HG03280 (cell line): Measurements from ENCODE around the gene GALNT10.

ENCODE experiments used
- ATAC-seq: cut with Tn5 transposase; IDR thresholded peaks from one replicate; pipeline ENCODE4 v1.9.1; 2021; ENCODE audit warnings: mild to moderate bottlenecking, moderate library complexity; ENCODE audit not compliant: unreplicated experiment

Gene GALNT10

GRCh38 chr5:154400678-154401077 lies 210.1 kb downstream of the GALNT10 start:
- no peak for ATAC-seq

DNA sequence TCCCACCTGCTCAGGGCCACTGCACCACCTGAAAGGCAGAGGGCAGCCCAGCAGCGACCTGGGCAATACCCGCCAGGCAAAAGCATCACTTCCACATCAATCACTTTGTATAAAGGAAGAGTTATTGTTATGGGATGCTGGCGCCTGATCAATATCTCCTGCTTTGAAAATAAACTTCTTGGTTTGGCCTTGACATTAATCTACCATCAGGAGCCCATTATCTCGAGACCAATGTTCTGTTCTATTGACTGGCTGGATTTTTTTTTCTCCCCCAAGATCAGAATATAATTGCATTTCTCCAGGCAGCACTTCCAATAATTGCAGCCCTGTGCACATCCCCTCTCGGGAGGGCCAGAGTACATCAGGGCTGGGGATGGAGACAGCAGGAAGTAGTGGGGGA lies 210.8 kb downstream of the GALNT10 start:
- ATAC-seq = no peak

GRCh38 chr5:154401931-154402330 lies 211.4 kb downstream of the GALNT10 start:
- ATAC-seq = no peak

GRCh38 chr5:154402611-154403010 lies 212.1 kb downstream of the GALNT10 start:
- ATAC-seq = no peak

DNA sequence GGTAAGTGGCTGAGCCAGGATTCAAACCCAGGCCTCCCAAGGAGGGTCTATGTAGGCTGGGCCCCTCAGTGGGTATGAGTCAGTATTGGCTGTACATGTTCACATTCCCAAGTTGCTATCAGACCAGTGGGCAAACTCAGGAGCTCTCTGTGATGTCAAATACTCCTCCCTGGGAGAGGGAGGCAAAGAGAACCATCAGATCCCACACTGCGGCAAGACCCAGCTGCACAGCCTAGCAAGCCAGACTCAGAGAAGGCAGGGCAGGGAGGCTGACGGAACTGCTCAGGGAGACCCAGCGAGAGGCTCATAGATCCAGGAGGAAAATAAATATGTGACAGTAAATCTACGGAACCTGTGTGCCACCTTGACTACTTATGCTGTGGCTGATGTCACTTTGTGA lies 212.7 kb downstream of the GALNT10 start:
- ATAC-seq = no peak

- no peak for ATAC-seq
Observed at GRCh38 chr5:154403776-154404387, 213.3 kb downstream of the GALNT10 start.

DNA sequence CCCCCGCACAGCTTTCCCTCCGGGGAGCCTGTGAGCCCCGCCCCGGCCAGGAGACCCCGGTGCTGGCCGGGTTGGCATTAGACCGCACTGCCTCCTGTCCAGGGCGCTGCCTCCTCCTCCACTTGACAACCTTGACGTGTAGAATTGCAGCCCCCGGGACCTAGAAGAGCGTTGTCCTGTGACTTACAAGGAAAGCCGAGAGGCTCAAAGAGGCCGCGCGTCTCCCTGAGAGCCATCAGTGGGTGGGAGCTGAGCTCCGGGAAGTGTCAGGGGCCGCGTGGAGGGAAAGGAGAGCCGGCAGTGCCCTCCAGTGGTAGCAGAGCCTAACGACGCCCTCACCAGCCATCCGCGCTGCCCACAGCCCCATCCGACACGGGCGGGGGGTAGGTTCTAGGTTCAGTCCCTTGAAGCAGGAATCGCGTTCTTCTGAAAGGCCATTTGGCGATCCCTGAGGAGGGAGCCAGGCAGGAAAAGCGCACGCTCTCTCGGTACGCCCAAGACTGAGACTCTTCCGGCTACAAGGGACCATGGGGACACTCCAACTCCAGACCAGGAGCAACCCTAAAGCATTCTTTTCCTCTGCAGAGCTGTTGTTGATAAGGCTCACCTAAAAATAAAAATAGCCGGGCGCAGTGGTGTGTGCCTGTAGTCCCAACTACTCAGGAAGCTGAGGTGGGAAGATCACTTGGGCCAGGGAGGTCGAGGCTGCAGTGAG lies 214.7 kb downstream of the GALNT10 start:
- peak; percentile 98 for ATAC-seq

GRCh38 chr5:154406231-154406630 lies 215.7 kb downstream of the GALNT10 start:
- no peak for ATAC-seq

DNA sequence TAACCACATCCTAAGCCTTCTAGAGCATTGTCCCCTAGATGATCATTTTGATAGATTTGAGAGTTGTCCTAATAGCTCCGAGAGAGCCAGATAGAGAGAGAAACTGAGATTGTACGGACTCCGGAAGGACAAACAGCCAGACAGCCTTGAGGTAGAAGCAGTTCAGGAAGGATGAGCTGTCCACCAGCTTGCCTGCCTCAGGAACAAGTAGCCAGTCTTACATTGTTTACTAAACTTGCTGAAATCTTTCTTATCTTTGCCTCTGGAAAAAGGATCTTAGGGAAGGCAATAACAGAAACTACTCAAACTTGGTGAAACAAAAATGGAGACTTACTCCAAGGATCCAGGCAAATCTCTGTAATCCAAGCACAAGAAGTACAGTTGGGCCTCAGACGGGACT lies 216.3 kb downstream of the GALNT10 start:
- no peak for ATAC-seq

DNA sequence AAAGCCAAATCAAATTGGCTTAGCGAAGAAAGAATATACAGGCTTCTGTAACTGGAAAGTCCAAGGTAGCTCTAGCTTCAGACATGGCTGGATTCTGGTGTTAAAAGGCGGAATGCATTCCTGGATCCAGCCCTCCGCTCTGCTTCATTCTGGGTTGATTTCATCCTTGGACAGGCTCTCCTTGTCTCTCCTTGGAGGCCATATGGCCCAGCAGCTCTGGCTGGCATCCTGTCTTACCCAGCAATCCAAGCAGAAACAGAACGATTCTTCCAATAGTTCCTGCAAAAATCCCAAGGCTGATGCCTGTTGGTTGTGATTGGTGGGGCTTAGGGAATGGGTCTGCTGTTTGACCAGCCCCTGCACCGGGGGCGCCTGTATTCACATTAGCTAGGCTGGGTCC lies 218.3 kb downstream of the GALNT10 start:
- ATAC-seq = no peak

DNA sequence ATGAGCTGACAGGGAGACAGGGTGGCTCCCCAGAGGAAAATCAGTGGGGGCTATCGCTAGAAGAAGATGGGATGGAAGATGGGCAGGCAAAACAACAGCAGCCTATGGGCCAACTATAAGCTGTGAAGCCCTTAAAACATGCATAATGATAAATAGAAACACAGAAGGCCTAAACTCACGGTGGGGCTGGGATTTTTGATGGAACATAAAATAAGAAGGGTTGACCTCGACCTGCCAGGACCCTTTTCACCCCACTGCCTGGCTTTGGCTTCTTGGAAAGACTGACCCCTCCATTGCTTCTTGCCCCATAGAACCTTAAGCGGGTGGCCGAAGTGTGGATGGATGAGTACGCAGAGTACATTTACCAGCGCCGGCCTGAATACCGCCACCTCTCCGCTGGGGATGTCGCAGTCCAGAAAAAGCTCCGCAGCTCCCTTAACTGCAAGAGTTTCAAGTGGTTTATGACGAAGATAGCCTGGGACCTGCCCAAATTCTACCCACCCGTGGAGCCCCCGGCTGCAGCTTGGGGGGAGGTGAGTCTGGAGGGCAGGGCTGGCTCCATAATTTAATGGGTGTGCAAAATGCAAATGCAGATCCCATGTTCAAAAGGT lies 218.8 kb downstream of the GALNT10 start:
- no peak for ATAC-seq

DNA sequence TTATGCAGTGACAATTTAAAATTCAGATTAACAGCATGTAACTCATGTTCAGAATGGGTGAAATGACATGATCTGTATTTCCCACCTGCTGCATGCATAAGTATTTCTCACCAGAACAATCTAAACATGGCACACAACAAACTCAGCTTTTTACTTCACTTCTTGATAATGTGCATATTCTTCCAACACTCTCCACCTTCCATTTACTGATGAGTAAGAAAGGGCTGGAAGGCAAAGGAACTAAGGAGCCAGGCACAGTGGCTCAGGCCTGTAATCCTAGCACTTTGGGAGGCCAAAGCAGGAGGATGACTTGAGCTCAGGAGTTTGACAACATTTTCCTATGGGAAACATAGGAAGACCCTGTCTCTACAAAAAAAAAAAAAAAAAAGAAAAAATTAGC lies 219.5 kb downstream of the GALNT10 start:
- ATAC-seq = no peak

GRCh38 chr5:154410786-154411185 lies 220.3 kb downstream of the GALNT10 start:
- ATAC-seq = no peak

GRCh38 chr5:154411338-154411737 lies 220.8 kb downstream of the GALNT10 start:
- ATAC-seq = no peak

GRCh38 chr5:154412316-154412715 lies 221.8 kb downstream of the GALNT10 start:
- no peak for ATAC-seq

GRCh38 chr5:154412925-154413324 lies 222.4 kb downstream of the GALNT10 start:
- ATAC-seq = no peak

DNA sequence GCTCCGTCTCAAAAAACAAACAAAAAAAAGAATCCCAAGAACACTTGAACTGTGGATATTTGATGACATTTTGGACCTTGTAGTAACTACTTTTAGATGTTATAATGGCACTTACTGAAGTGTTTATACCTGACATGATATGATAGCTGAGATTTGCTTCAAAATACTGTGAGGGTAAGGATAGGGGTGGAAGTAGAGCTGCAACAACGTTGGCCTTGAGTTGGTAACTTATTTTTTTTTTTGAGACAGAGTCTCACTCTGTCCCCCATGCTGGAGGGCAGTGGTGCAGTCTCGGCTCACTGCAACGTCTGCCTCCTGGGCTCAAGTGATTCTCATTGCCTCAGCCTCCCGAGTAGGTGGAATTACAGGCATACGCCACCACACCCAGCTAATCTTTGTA lies 224.6 kb downstream of the GALNT10 start:
- no peak for ATAC-seq

- ATAC-seq = no peak
Observed at GRCh38 chr5:154418344-154418820, 227.8 kb downstream of the GALNT10 start.

GRCh38 chr5:154419236-154419635 lies 228.7 kb downstream of the GALNT10 start:
- no peak for ATAC-seq

DNA sequence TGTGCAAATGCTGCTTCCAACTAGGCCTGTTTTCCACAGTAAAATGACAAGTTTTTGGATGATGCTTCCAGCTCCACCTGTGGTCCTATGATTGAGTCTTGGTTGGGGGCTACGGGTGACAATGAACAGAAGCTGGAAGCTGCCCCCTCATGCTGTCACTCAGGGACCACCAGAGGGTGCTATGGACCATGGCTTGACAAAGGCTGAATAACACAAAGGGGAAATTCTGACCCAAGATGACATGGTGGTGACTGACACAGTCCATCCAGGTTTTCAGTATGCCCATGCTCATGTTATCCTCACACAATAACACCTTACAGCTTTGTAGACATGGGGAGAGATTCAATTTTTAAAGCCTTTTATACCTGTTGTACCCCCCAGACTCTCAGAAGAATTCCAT lies 231.3 kb downstream of the GALNT10 start:
- ATAC-seq = no peak

DNA sequence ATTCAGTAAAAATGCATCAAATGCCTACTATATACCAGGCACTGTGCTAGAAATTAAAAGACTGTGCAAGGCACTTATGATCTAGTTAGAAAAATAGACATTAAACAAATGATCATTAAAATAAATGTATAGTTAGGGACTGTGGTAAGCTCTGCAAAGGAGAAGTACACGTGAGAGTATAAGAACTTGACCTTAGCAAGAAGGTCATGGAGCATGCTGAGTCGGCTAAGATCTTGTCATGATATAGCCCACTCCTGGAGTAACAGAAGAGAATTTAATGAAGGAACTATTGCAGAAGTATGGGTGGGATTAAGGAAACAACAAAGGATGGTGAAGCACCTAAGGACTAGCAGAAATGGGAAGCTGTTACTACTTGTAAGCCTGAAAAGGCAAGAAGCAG lies 231.8 kb downstream of the GALNT10 start:
- no peak for ATAC-seq

DNA sequence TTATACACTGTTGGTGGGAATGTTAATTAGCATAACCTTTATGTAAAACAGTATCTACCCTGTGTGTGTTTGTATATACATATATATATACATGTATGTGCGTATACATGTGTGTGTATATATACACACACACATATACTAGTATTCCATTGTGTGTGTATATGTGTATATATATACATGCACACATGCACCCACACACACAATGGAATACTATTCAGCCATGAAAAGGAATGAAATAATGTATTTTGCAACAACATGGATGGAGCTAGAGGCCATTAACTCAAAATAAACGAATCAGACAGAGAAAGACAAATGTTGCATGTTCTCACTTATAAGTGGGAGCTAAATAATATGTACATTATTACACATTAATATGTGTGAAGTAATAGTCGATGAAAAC lies 237.7 kb downstream of the GALNT10 start:
- no peak for ATAC-seq
